Measurements from ENCODE around the gene UNC5A. TPM values are rescaled to one million over a fixed set of nuclear protein-coding genes. Genes with fewer than 3 reads are reported as not detected.
"Not testable (repeated sequence)": the region's sequence is repeated elsewhere in the genome, so short reads cannot be mapped to it uniquely, and the experiment has no call there.

UNC5A gene
- total RNA-seq, 1 donor from 2014 or later: 0.26 TPM

- no peak for DNase-seq (ENCODE audit: low read depth in 2 of 2)
These were observed 52.1 kb downstream of the UNC5A start for GRCh38 chr5:176862330-176862995.

- DNase-seq (ENCODE audit: low read depth in 2 of 2): no peak
These were observed 52.8 kb downstream of the UNC5A start for GRCh38 chr5:176863041-176863764.

- no peak for DNase-seq (ENCODE audit: low read depth in 2 of 2)
These were observed 53.4 kb downstream of the UNC5A start for GRCh38 chr5:176863765-176864098.

GRCh38 chr5:176864755-176865154 lies 54.4 kb downstream of the UNC5A start:
- DNase-seq (ENCODE audit: low read depth in 2 of 2): no peak

GRCh38 chr5:176865964-176866363 lies 55.6 kb downstream of the UNC5A start:
- DNase-seq (ENCODE audit: low read depth in 2 of 2): no peak

- DNase-seq (ENCODE audit: low read depth in 2 of 2): no peak
These were observed 56.5 kb downstream of the UNC5A start for GRCh38 chr5:176866707-176867310.

GRCh38 chr5:176868126-176868525 lies 57.8 kb downstream of the UNC5A start:
- DNase-seq (ENCODE audit: low read depth in 2 of 2): no peak

GRCh38 chr5:176868731-176869130 lies 58.4 kb downstream of the UNC5A start:
- DNase-seq (ENCODE audit: low read depth in 2 of 2): no peak

- DNase-seq (ENCODE audit: low read depth in 2 of 2): no peak
These were observed 59.2 kb downstream of the UNC5A start for GRCh38 chr5:176869501-176870109.

- peak; percentile 9 to 55 for DNase-seq (ENCODE audit: low read depth in 2 of 2)
These were observed 59.8 kb downstream of the UNC5A start for GRCh38 chr5:176870110-176870591.

GRCh38 chr5:176870644-176871043 lies 60.3 kb downstream of the UNC5A start:
- DNase-seq (ENCODE audit: low read depth in 2 of 2): not testable (repeated sequence)

GRCh38 chr5:176872586-176872985 lies 62.2 kb downstream of the UNC5A start:
- not testable (repeated sequence) for DNase-seq (ENCODE audit: low read depth in 2 of 2)

- DNase-seq (ENCODE audit: low read depth in 2 of 2): not testable (repeated sequence)
These were observed 62.7 kb downstream of the UNC5A start for GRCh38 chr5:176873011-176873410.

- no peak for DNase-seq (ENCODE audit: low read depth in 2 of 2)
These were observed 63.3 kb downstream of the UNC5A start for GRCh38 chr5:176873541-176874172.

- no peak for DNase-seq (ENCODE audit: low read depth in 2 of 2)
These were observed 63.9 kb downstream of the UNC5A start for GRCh38 chr5:176874198-176874780.

GRCh38 chr5:176875014-176875550 lies 64.7 kb downstream of the UNC5A start:
- DNase-seq (ENCODE audit: low read depth in 2 of 2): no peak

- DNase-seq (ENCODE audit: low read depth in 2 of 2): no peak
These were observed 65.6 kb downstream of the UNC5A start for GRCh38 chr5:176875783-176876505.

- no peak for DNase-seq (ENCODE audit: low read depth in 2 of 2)
These were observed 66.4 kb downstream of the UNC5A start for GRCh38 chr5:176876506-176877431.

GRCh38 chr5:176877793-176878331 lies 67.5 kb downstream of the UNC5A start:
- no peak for DNase-seq (ENCODE audit: low read depth in 2 of 2)

Data from dermis microvascular lymphatic vessel endothelial cell (primary cell).